GM19025 (cell line): Measurements from ENCODE around the gene ATOH8.
A peak's percentile ranks its signal among the peaks of the same experiment; 100 is the strongest.

Source experiments
- ATAC-seq: cut with Tn5 transposase; IDR thresholded peaks from one replicate; pipeline ENCODE4 v1.9.1; 2021; ENCODE audit warnings: mild to moderate bottlenecking, low read depth, moderate library complexity; ENCODE audit not compliant: unreplicated experiment

Gene ATOH8

DNA sequence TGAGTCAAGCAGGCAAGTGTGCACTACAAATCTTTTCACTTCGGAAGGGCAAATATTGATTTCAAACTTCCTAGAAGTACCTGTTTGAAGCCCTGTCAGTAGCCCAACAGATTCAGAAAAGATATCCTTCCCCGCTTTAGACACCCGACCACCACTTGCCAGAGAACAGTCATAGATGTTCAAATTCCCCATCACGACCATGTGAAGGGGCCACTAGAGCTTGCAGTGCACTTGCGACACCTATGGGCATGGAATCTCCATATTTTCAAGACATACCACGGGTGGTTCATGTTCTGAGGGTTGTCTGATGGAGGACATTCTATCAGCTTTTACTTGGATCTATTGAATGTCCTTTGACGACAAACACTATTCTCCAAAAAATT, 35.8 kb upstream of the ATOH8 start:
- ATAC-seq = no peak

DNA sequence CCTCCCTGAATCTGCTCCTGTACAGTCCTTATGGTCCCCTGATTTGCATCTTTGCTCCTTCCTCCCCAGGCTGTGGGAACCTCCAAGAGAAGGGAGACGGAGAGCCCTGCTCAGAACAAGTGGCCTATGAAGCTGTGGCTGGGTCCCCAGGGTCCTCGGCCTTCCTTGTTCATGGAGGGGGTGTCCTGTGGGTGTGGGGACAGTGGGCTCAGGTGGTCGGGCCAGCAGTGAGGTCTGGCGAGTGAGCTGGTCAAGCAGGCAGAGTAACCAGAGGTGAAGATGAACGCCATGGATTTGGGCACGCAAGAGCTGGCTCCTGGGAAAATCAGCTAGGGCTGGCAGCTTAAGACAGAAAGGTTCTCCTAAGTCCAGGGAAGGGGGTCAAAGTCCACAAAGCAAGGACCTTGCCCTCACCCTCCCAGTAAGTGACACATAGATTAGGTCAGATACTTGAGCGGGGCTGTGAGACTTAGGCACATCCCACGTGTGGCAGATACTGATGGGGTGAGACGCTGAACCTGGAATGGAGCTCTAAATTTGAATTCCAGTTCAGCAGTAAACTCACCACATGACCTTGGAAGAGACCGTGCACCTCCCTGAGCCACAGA, 34.8 kb upstream of the ATOH8 start:
- no peak for ATAC-seq

DNA sequence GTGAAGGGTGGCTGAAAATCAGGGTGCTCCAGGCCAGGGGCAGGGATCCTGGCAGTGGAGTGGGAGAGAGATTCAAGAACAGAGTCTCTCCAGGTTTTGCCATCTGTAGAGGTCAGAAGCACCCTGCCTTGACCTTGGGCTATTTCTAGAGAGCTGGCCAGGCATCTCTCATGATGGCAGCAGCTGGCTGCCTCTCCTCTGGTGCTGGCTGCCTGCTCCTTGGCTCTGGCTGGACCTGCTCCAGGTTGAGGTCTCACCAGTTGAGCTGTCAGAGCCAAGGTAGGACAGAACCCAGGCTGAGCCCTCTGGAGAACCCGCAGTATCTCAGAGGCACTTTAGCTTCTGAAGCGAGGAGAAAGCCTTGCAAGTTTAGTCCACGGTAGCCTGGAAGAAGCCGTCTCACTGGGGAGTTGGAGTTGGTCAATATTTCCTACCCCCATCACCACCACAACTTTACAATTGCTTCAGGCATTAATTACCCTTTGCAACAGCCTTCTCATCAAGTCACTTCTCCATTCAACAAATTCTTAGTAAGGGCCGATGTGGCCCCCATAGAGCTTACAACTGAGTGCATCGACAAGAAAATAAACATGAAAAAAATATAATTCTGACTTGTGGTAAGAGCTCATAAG, 34.1 kb upstream of the ATOH8 start:
- no peak for ATAC-seq

DNA sequence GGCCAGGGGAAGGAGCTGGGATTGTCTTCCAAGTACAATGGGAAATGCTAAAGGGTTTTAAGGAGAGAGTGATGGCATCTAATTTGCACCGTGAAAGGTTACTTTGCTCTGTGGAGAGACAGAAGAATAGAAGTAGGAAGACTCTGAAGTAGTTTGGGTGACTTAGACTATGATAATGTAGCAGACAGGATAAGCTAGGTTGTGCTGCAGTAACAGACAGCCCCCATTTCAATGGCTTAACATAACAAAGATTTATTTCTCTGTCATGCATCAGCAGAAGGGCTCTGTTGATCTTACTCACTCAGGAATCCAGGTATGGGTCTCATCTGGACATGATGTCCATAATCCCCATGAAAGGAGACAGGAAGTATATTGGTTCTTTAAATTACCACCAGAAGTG, 33.3 kb upstream of the ATOH8 start:
- no peak for ATAC-seq

DNA sequence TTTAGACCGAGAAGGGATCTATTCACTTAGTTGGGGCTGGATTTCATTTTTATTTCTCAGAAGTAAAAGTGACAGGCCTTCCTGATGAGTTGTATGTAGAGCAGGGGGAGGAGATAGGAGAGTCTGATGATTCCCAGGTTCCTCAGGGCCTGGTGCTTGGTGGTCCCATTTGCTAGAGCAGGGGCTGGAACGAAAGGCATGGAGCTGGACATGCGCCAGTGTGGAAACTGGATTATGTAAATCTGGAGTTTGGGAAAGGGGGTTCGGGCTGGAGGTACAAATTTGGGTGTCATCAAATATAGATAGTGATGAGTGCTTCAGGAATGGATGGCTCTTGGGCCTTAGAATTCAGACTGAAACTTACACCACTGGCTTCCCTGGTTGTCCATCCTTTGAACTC, 32.1 kb upstream of the ATOH8 start:
- ATAC-seq = no peak

DNA sequence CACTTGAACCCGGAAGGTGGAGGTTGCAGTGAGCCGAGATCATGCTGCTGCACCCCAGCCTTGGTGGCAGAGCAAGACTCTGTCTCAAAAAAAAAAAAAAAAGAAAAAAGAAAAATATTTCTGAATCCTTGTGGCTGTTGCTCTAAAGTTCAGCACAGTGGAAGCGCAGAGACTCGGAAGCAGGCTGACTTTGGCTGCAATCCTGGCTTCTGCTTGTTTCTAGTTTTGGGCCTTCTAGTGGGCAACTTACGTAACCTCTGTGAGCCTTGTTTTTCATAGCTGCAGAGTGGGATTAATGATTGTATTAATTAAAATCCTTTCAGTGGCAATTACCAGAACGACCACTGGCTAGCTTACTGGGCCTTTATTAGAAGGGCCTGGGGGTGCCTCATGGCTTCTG, 31.3 kb upstream of the ATOH8 start:
- no peak for ATAC-seq

DNA sequence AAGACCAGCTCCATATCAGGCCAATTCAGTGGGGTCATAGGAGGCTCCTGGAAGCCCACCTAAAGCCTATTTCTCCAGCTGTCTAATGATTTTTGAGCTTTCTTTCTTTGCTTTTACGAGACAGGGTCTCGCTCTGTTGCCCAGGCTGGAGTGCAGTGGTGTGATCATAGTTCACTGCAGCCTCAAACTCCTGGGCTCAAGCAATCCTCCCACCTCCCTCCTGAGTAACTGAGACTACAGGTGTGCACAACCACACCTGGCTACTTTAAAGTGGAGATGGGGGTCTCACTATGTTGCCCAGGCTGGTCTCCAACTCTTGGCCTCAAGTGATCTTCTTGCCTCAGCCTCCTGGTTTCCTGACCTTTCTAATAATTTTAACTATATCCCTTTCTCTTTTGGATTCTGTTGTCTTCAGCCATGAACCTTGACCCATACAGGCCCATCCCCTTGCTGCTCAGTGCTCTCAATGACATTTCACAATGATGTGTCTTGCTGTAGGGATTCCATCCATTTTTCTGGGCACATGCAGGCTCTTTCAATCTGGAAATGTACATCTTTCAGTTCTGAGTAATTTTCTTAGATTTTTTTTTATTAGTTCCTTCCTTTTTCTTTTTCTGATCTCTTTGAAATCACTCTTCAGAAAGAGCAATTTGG, 30.0 kb upstream of the ATOH8 start:
- no peak for ATAC-seq

DNA sequence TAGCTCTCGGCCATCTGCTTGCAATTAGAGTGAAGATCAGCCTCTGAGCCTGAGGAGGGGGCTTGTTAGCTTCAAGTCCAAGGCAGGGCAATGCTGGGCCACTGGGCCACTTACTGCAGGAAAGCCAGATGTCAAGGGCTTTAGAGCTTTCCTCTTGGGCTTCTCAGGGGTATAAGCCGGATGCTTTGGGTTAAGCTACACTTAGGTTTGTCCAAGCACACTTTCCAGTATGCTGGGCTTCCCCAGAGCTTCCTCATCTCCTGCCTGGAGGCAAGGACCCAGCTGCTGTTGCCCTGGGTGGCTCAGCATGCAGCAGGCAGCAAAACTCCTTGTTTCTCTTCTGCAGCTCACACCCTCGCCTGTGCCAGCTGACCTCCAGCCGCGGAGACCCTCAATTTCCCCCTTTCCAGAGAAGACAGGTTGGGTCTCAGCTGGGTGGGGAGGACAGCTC, 29.0 kb upstream of the ATOH8 start:
- no peak for ATAC-seq

DNA sequence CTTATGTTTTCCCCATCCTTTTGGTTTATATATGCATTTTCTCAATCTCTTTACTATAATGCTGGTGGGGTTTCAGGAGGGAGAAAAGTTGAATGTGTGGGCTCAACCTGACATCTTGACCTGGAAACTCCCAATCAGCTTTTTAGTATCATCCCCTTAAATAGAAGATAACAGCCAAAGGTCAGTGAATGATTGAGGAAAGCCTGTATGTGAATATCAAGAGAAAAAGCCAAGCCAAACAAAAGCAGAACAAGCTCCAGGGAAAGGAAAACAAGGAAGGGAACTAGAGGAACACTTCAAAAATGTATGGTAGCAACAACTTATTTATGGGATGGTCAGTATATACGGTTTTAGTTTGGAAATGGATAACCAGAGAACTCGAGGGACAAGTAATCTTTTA, 28.3 kb upstream of the ATOH8 start:
- ATAC-seq = no peak

DNA sequence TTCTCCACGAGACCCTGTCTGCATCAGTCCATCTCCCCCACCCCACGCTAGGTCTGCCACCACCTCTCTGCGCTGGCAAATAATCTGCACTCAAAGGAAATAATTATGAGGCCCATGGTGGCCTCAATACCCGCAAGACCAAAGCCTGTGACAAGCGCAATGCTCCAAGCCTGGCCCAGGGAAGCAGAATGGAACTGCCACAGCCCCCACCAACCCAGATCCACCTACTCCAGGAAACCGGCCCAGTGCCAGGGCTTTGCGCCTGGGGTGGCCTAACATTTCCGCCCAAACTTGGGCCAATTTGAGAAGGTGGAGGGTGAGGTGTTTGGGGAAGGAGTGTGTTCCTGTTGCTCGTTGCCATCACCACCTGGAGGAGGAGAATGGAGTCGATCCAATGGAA, 26.0 kb upstream of the ATOH8 start:
- no peak for ATAC-seq

DNA sequence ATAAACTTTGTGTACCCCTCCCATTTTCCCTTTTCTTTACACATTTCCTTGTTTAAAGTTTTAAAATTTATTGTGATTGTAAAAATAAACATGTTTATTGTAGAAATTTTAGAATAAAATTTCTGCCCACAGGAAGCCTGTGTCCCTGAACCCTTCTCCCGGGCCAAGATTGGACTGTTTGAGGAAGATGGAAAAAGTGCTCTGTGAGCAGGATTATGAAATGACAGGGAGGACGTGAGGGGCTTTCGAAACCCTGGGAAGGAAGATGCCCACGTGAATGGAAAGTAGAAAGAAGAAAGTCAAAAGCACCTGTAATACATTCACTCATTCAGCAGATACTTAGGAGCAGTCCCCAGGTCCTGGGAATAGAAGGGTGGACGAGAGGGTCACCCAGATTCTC, 25.4 kb upstream of the ATOH8 start:
- ATAC-seq = no peak

DNA sequence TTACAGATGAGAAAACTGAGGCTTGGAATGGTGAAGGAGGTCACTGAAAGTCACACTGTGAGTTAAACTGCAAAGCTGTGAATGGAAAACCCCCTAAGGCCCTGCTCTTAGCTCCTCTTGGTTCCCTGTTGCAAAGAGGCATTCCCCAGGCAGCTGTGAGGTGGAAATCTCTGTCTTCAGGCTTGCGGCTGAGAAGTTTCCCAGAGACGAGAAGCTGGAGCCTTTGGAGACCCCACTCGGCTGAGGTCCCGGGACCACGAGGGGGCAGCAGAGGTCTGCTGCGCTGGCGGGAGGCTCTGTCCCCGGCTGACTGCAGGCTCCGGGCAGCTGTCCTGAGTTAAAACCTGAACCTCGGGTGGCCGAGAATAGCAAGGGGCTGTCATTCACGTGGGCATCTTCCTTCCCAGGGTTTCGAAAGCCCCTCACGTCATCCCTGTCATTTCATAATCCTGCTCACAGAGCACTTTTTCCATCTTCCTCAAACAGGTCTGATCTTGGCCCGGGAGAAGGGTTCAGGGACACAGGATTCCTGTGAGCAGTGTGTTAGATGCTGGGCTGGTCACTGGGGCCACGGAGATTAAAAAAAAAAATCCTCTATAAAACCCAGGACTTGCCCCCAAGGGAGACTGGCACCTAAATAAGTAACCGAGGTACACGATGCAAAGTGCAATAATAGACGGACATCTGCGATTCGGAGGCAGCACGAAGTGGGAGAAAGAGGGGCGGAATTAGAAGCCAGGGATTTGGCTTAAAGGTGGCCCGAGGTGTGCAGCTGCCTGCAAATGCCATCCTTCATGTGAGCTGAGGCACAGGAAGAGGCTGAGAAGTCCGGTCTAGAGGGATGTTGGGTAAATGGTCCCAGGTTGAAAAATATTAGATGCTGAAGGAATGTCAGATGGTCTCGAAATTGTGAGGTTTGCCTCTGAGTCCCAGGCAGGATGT, 24.6 kb upstream of the ATOH8 start:
- ATAC-seq = peak; percentile 63

DNA sequence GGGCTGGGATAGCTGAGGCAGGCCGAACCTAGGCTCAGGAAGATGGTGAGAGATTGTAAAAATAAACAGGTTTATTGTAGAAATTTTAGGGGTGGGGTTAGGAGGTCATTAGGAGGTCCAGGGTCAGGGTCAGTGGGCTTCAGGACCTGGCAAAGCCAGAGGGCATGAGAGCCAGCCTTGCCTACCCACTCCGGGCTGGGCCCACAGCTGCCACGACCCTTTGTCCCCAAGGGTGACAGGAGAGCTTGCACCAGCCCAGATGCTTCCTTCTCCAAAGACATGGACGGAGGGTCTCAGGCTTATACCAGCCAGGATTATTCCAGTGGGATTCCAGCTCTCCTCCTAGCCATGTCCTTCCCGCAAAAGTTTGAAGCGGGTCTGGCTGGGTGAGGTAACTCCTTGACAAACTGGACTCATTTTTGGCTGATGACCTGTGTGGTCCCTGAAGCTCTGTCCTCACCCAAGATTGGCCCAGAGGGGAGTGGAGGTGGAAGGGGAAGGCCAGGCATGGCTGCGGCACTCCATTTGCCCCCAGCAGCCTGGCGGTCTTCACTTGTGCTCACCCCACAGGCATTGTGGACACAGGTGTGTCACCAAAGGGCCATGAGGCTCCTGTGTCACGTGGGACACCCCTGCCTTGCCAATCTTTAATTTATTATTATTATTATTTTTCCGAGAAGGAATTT, 23.8 kb upstream of the ATOH8 start:
- no peak for ATAC-seq

DNA sequence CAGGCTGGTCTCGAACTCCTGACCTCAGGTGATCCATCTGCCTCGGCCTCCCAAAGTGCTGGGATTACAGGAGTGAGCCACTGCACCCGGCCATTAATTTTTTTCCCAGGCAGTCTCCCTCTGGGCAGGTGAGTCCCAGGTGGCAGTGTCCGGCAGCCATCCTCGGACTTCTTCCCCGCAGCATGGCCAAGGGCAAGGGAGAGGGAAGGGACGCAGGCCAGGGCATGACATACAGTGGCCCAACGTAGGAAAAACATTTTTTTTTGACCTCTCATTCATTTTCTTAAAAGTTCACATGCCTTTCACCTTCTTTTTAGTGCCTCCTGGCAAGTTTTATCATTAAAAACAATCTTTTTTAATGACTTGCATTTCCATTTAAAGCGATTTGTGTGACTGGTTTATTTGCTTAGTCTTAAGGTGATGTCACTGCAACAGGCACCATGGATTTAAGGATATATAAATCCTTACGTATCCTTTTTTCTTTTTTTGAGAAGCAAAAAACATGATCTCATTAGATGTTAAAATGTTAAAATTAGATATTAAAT, 23.0 kb upstream of the ATOH8 start:
- ATAC-seq = no peak

DNA sequence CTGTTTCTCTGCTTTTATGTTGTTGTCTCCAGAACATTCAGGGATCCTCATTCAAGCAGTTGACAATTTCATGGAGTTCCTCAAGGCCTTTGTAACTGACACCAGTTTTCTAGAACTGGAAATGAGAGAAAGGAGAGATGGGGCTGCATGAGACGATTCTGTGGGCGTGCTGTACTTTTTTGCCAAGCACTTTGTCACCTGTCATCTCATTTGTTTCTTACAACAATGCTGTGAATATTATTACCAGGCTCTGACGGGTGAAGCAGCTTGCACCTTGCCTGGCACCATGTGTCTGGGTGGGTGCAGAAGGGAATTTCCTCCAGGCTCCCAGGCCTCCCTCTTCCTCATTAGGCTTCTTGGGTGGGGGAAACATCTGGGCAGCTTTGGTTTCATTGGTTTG, 22.2 kb upstream of the ATOH8 start:
- ATAC-seq = no peak

DNA sequence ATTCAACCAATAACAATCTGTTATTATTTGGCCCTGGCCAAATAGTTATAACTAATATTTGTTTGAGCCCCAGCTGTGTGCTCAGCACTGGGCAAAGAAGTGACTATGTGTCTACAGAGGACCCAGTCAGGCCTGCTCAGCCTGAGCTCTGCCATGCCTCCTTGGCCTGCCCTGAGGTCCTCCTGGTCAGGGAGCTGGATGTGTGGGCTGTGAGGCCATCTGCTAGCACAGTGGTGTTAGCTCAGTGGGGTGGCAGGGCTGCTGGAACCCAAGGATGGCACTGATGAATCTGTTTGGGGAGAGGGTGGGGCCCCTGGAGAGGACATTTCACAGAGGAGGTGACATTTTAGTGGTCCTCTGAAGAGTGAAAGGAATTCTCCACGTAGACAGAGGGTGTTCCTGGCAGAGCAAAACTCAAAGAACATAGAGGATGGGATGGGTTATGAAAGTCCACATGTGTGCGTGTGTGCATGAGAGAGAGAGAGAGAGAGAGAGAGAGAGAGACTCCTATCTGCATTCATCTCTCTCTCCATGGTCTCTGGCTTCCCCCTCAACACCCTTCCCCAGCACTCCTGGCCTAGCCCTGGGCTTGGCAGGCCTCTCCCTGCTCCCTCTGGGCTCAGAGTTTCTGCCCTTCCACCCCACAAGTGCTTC, 21.2 kb upstream of the ATOH8 start:
- ATAC-seq = no peak

DNA sequence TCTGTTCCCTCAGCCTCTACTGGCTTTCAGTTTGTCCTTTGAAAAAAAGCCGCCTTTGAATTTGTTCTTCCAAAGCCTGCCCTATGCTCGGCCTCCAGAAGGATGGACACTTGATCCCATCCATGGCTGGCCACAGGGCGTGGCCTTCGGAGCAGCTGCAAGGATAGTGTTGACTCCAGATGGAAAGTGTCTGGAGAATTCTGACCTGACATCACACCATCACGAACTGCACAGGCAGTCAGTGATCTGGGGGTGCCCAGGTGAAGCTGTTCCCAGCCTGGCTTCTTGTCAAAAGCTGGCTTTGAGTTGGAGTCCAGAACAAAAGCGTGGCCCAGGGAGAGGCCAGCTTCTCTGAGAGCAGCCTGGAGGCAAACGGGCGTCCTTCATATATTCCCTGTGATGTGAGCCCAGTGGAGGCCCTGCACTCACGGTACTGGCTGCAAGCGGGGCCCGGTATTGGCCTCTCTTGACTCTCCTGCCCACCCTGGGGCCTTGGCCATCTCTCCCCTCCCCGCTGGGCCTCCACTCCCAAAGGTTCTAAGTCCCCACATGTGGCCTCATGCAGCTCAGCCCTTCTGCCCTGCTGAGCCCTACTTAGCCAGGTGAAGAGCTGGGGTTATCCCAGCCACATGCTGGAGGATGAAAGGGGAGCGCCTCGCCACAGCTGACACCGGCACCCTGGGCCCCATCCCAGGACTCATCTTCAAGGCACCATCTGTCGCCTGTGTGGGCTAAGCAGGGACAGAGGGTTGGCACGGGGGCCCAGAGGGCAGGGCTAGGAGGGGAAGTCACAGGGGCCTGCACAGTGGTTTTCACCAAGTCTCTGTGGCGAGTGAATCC, 20.4 kb upstream of the ATOH8 start:
- no peak for ATAC-seq

DNA sequence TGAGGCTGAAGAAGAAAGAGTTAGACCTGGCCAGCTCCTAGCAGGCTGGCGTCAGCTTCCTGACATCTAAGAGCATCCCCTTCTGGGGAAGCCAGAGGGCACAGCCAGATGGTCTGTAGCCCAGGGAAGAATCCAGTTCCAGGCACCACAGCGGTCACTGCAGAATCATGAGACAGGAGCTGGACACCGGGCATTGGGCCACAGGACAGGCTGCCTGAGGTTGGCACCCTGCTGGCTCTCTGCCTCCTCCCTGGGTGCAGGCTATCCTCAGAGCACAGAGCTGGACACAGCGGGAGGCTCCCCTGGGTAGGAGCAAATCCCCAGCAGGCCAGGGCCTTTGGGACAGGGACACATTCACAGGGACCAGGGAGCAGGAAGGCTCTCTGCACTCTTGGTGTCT, 19.8 kb upstream of the ATOH8 start:
- ATAC-seq = no peak
